Measurements from ENCODE around the gene TMEM132D.

DNA sequence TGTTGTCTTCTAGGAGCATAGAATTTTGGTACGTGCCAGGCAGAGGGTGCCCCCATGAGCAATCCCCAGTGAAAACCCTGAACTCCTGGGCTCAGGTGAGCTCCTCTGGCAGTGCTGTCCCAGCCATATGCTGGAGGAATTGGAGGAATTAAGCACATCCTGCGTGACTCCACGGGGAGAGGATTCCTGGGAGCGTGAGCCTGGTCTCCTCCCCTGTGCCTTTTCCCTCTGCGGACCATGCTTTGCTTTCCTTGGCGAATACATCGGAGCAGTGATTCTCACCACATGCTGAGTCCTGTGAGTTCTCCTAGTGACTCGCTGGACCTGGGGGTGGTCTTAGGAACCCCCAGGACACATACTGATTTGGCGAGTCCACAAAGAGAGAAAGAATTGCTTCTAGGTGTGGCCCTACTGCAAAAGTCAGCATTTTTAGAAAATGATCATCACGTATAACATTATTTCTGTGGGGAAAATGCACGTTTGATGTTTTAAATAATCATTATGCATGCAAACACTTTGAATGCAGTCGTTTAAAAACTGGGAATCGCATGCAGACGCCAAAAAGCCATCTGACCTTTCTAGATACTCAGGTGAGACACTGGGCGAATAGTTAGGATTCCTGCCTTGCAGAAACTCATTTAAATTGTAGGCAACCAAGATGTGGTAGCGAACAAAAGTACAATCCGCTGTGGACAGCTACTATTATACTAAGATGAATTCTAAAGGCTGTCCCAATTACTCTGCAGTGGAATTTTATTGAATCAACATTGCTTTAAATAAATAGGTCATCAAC lies 370.9 kb downstream of the TMEM132D start:
- TF ChIP-seq, protein P1, sequence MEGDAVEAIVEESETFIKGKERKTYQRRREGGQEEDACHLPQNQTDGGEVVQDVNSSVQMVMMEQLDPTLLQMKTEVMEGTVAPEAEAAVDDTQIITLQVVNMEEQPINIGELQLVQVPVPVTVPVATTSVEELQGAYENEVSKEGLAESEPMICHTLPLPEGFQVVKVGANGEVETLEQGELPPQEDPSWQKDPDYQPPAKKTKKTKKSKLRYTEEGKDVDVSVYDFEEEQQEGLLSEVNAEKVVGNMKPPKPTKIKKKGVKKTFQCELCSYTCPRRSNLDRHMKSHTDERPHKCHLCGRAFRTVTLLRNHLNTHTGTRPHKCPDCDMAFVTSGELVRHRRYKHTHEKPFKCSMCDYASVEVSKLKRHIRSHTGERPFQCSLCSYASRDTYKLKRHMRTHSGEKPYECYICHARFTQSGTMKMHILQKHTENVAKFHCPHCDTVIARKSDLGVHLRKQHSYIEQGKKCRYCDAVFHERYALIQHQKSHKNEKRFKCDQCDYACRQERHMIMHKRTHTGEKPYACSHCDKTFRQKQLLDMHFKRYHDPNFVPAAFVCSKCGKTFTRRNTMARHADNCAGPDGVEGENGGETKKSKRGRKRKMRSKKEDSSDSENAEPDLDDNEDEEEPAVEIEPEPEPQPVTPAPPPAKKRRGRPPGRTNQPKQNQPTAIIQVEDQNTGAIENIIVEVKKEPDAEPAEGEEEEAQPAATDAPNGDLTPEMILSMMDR (IDR thresholded peaks at IDR 0.05): no peak
- no peak for TF ChIP-seq POLR2A (IDR thresholded peaks at IDR 0.05)
